Measurements from ENCODE around the gene MSH4.
"Not testable (repeated sequence)": the region's sequence is repeated elsewhere in the genome, so short reads cannot be mapped to it uniquely, and the experiment has no call there.

Gene MSH4

DNA sequence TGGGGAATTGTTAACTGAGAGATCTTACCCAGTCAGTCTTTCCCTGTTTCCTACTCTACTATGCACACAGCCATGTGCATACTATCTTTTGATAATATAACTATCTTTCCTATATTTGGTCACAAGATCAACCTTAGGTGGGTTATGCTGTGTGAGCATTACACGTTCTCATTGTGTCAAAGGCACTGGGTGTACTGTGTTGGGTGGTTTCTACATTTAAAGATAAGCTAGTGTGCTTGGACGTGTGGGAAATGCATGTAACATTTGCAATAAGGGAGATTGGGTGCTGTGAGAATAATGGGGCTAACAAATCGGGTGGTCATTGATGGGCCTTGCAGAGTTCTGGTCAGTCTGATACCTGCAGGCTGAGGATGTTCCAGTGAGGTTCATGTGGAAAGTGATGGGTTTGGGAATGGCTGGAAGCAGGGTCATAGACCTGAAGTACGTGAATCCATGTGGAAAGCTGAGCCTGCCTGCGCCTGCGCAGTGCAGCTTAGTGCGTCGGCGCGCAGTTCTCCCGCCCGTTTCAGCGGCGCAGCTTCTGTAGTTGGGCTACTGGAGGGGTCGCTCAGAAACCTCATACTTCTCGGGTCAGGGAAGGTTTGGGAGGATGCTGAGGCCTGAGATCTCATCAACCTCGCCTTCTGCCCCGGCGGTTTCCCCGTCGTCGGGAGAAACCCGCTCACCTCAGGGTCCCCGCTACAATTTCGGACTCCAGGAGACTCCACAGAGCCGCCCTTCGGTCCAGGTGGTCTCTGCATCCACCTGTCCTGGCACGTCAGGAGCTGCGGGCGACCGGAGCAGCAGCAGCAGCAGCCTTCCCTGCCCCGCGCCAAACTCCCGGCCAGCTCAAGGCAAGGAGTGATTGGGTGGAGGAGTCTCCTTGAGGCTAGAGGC lies at the start of gene MSH4:
MSH4 (plus strand) TSS at position 507 of the 897 bp plus-strand sequence; CDS start at position 611, 104 bp downstream.
- Histone ChIP-seq H3K4me1 (ENCODE audit: low read depth, poor library complexity, severe bottlenecking) (no peaks in the 10 kb centered on the region), H3K27me3 (ENCODE audit: insufficient read depth, low read depth) (no peaks in the 10 kb centered on the region), H3K79me2 (ENCODE audit: insufficient read depth, low read depth) (no peaks in the 10 kb centered on the region), H3K36me3 (ENCODE audit: insufficient read depth) (peaks cover 5% of the 10 kb centered on the region; the same call in 1 of the 2 replicates), H3K27ac (no peak within 1 kb of the TSS), H4K20me1 (ENCODE audit: insufficient read depth) (peaks cover 14% of the 10 kb centered on the region; the same call in 1 of the 2 replicates), H3K4me3 (IDR thresholded peaks at IDR 0.05; ENCODE audit: insufficient read depth, low read depth, low read length) (no peak within 1 kb of the TSS), H2AFZ (ENCODE audit: low read depth) (no peak within 1 kb of the TSS), H3K9ac (no peak within 1 kb of the TSS), H3K4me2 (no peak within 1 kb of the TSS)
- TF ChIP-seq, protein P1, sequence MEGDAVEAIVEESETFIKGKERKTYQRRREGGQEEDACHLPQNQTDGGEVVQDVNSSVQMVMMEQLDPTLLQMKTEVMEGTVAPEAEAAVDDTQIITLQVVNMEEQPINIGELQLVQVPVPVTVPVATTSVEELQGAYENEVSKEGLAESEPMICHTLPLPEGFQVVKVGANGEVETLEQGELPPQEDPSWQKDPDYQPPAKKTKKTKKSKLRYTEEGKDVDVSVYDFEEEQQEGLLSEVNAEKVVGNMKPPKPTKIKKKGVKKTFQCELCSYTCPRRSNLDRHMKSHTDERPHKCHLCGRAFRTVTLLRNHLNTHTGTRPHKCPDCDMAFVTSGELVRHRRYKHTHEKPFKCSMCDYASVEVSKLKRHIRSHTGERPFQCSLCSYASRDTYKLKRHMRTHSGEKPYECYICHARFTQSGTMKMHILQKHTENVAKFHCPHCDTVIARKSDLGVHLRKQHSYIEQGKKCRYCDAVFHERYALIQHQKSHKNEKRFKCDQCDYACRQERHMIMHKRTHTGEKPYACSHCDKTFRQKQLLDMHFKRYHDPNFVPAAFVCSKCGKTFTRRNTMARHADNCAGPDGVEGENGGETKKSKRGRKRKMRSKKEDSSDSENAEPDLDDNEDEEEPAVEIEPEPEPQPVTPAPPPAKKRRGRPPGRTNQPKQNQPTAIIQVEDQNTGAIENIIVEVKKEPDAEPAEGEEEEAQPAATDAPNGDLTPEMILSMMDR (conservative IDR thresholded peaks at IDR 0.05; ENCODE audit: low read depth, low read length): no peak

- H3K27me3 ChIP-seq (ENCODE audit: insufficient read depth, low read depth); H3K4me2 ChIP-seq; H3K79me2 ChIP-seq (ENCODE audit: insufficient read depth, low read depth); H2AFZ ChIP-seq (ENCODE audit: low read depth); H3K27ac ChIP-seq; H3K36me3 ChIP-seq (ENCODE audit: insufficient read depth); H3K9ac ChIP-seq; H4K20me1 ChIP-seq (ENCODE audit: insufficient read depth); H3K4me3 ChIP-seq (IDR thresholded peaks at IDR 0.05; ENCODE audit: insufficient read depth, low read depth, low read length); H3K4me1 ChIP-seq (ENCODE audit: low read depth, poor library complexity, severe bottlenecking): not testable (repeated sequence)
These were observed 39.5 kb upstream of the MSH4 start for GRCh38 chr1:75757210-75757609.

DNA sequence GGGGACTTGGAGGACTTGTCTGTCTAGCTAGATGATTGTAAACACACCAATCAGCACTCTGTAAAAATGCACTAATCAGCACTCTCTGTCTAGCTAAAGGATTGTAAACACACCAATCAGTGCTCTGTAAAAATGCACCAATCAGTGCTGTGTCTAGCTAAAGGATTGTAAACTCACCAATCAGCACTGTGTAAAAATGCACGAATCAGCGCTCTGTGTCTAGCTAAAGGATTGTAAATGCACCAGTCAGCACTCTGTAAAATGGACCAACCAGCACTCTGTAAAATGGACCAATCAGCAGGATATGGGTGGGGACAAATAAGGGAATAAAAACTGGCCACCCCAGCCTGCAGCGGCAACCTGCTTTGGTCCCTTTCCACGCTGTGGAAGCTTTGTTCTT lies 38.1 kb upstream of the MSH4 start:
- H2AFZ ChIP-seq (ENCODE audit: low read depth); H3K4me3 ChIP-seq (IDR thresholded peaks at IDR 0.05; ENCODE audit: insufficient read depth, low read depth, low read length); H3K4me1 ChIP-seq (ENCODE audit: low read depth, poor library complexity, severe bottlenecking); H3K27me3 ChIP-seq (ENCODE audit: insufficient read depth, low read depth); H3K36me3 ChIP-seq (ENCODE audit: insufficient read depth); H3K27ac ChIP-seq; H3K4me2 ChIP-seq; H3K9ac ChIP-seq; H3K79me2 ChIP-seq (ENCODE audit: insufficient read depth, low read depth); H4K20me1 ChIP-seq (ENCODE audit: insufficient read depth): not testable (repeated sequence)

GRCh38 chr1:75764057-75764655 lies 32.5 kb upstream of the MSH4 start:
- H3K9ac ChIP-seq: no peak overlapping the region
- no peaks in the 10 kb centered on the region for H3K36me3 ChIP-seq (ENCODE audit: insufficient read depth)
- no peaks in the 10 kb centered on the region for H3K4me1 ChIP-seq (ENCODE audit: low read depth, poor library complexity, severe bottlenecking)
- TF ChIP-seq, protein P1 (conservative IDR thresholded peaks at IDR 0.05; ENCODE audit: low read depth, low read length): no peak
- H3K27me3 ChIP-seq (ENCODE audit: insufficient read depth, low read depth): no peaks in the 10 kb centered on the region
- no peak overlapping the region for H3K27ac ChIP-seq
- no peak overlapping the region for H3K4me3 ChIP-seq (IDR thresholded peaks at IDR 0.05; ENCODE audit: insufficient read depth, low read depth, low read length)
- H4K20me1 ChIP-seq (ENCODE audit: insufficient read depth): no peaks in the 10 kb centered on the region
- no peak overlapping the region for H2AFZ ChIP-seq (ENCODE audit: low read depth)
- H3K79me2 ChIP-seq (ENCODE audit: insufficient read depth, low read depth): no peaks in the 10 kb centered on the region
- H3K4me2 ChIP-seq: no peak overlapping the region

GRCh38 chr1:75765697-75766355 lies 30.9 kb upstream of the MSH4 start:
- Histone ChIP-seq H3K4me1 (ENCODE audit: low read depth, poor library complexity, severe bottlenecking) (no peaks in the 10 kb centered on the region), H2AFZ (ENCODE audit: low read depth) (no peak overlapping the region), H3K27me3 (ENCODE audit: insufficient read depth, low read depth) (no peaks in the 10 kb centered on the region), H3K27ac (no peak overlapping the region), H3K79me2 (ENCODE audit: insufficient read depth, low read depth) (no peaks in the 10 kb centered on the region), H4K20me1 (ENCODE audit: insufficient read depth) (no peaks in the 10 kb centered on the region), H3K4me3 (IDR thresholded peaks at IDR 0.05; ENCODE audit: insufficient read depth, low read depth, low read length) (no peak overlapping the region), H3K9ac (no peak overlapping the region), H3K4me2 (no peak overlapping the region), H3K36me3 (ENCODE audit: insufficient read depth) (no peaks in the 10 kb centered on the region)
- TF ChIP-seq, protein P1 (conservative IDR thresholded peaks at IDR 0.05; ENCODE audit: low read depth, low read length): no peak
